Measurements from ENCODE around the gene ERC2.

DNA sequence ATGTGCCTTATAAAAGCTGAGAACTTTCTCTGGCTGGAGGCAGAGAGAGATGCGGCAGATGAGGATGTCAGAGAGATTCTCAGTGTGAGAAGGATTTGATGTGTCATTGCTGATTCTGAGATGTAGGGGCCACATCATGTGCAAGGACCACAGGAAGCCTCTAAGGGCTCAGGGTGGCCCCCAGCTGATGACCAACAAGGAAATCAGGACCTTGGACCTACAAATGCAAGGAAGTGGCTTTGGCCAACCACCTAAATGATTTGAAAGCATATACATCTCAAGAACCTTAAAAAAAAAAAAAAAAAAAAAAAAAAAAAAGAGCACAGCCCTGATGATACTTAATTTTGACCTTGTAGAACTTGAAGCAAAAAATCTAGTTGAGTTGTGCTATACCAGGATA lies 282.4 kb downstream of the ERC2 start:
- TF ChIP-seq, protein P1, sequence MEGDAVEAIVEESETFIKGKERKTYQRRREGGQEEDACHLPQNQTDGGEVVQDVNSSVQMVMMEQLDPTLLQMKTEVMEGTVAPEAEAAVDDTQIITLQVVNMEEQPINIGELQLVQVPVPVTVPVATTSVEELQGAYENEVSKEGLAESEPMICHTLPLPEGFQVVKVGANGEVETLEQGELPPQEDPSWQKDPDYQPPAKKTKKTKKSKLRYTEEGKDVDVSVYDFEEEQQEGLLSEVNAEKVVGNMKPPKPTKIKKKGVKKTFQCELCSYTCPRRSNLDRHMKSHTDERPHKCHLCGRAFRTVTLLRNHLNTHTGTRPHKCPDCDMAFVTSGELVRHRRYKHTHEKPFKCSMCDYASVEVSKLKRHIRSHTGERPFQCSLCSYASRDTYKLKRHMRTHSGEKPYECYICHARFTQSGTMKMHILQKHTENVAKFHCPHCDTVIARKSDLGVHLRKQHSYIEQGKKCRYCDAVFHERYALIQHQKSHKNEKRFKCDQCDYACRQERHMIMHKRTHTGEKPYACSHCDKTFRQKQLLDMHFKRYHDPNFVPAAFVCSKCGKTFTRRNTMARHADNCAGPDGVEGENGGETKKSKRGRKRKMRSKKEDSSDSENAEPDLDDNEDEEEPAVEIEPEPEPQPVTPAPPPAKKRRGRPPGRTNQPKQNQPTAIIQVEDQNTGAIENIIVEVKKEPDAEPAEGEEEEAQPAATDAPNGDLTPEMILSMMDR (conservative IDR thresholded peaks at IDR 0.05; ENCODE audit: low read length) = no peak
- TF ChIP-seq EZH2phosphoT487 (IDR thresholded peaks at IDR 0.05; ENCODE audit: borderline replicate concordance, low read depth, low read length) = no peak

Data from OCI-LY7 (cell line).